Fibroblast of the aortic adventitia (primary cell): Measurements from ENCODE around the gene ANXA5. TPM values are rescaled to one million over a fixed set of nuclear protein-coding genes. Genes with fewer than 3 reads are reported as not detected.

Source experiments
- DNase-seq: peaks from one replicate; pipeline ENCODE4 v3.0.0-alpha.2; 2010; ENCODE audit warnings: low read depth
- H3K4me3 ChIP-seq: 2 replicates; pipeline ENCODE4 v1.5.1; 2011; ENCODE audit warnings: low read depth, mild to moderate bottlenecking, control low read depth, low read length, moderate library complexity
- CTCF ChIP-seq: IDR thresholded peaks from 2 replicates; pipeline ENCODE4 v1.5.1; 2011; ENCODE audit warnings: mild to moderate bottlenecking, low read length, control low read depth, inconsistent platforms; ENCODE audit not compliant: insufficient read depth
- total RNA-seq: library from RNA; depleted of rRNA; stranded (reverse); fragments of >200 nt; gene quantifications from 2 replicates; pipeline ENCODE4 v1.2.3, GENCODE V29; 2012; ENCODE audit warnings: low replicate concordance

ANXA5 gene
- total RNA-seq, 1 donor, result 1,355 TPM

- TF ChIP-seq CTCF, result no peak
- no peak overlapping the region for H3K4me3 ChIP-seq
- DNase-seq, result peak; percentile 11
Measured at GRCh38 chr4:121642292-121642691, 54.5 kb downstream of the ANXA5 start.

- H3K4me3 ChIP-seq, result no peak overlapping the region
- TF ChIP-seq CTCF, result no peak
- DNase-seq, result no peak
Measured at GRCh38 chr4:121633653-121634052, 63.1 kb downstream of the ANXA5 start.

GRCh38 chr4:121632636-121633035 lies 64.1 kb downstream of the ANXA5 start:
- no peak for DNase-seq
- no peak for TF ChIP-seq CTCF
- no peak overlapping the region for H3K4me3 ChIP-seq

Other genes starting within 250 kb of the ANXA5 start
- 0.45 and 1.1 TPM in 2 replicates for gene SMIM43, start 68.2 kb upstream of the ANXA5 start, total RNA-seq
- gene EXOSC9, start 104.3 kb upstream of the ANXA5 start, total RNA-seq, result 26.8 and 50.7 TPM in 2 replicates
- 3.8 and 63.9 TPM in 2 replicates for gene CCNA2, start 126.9 kb upstream of the ANXA5 start, total RNA-seq
- gene BBS7, start 173.5 kb upstream of the ANXA5 start, total RNA-seq, result 17.8 and 24.3 TPM in 2 replicates